Stimulated activated CD4-positive, alpha-beta T cell treated with anti-CD3 and anti-CD28 coated beads, Interleukin-12 subunit alpha, Interleukin-12 subunit beta, amount 100 ng/mL, for 48 hours (primary cell): Measurements from ENCODE around the gene RIBC1.
"Not testable (repeated sequence)": the region's sequence is repeated elsewhere in the genome, so short reads cannot be mapped to it uniquely, and the experiment has no call there.

Experiments
- DNase-seq, 3 donors: peaks; one replicate each; pipeline ENCODE4 v3.0.0-alpha.2; 2020; ENCODE audit warnings: low read depth in 2 of 3, low spot score in 1 of 3

RIBC1 gene

DNA sequence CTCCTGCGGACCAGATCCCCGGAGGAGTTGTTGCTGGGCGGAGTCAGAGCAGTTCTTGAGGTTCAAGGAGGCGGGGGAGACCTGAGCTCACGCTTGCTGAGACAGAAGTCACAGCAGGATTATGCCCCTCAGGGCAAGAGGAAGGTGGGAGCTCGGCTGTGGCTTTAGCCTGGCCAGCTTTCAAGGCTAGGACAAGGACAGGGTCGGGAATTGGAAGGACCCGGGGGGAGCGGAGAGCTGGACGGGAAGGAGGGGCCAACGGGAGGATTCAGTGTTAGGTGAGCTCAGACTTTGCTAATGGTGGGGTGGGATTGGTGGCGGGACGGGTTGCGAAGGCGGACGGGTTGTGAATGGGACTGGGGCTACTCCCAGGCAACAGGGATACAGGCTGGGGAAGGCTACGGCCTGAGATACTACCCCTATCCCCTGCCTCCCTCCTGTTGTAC, at the start of gene RIBC1:
RIBC1 (plus strand) TSS at position 13 of the 446 bp plus-strand sequence. CDS start 3,404 bp downstream, outside the sequence.
- DNase-seq, result no peak

DNA sequence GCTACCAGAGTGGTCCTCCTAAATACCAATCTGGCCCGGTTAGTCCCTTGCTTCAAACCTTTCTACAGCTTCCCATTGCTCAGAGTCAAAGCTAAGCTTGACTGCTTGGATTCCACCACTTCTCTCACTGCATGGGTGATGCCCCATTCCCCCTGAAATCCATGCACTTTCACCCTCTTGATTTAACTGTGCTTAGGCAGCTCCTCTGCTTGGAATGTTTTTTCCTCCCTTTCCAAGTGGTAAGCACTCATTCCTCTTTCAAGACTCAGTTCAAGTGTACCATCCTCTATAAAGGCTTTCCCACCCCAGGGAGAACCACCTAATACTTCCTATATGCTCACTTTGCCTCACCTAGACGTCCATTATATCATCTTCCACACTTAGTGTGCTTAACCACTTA, 49.4 kb upstream of the RIBC1 start:
- DNase-seq, result no peak

DNA sequence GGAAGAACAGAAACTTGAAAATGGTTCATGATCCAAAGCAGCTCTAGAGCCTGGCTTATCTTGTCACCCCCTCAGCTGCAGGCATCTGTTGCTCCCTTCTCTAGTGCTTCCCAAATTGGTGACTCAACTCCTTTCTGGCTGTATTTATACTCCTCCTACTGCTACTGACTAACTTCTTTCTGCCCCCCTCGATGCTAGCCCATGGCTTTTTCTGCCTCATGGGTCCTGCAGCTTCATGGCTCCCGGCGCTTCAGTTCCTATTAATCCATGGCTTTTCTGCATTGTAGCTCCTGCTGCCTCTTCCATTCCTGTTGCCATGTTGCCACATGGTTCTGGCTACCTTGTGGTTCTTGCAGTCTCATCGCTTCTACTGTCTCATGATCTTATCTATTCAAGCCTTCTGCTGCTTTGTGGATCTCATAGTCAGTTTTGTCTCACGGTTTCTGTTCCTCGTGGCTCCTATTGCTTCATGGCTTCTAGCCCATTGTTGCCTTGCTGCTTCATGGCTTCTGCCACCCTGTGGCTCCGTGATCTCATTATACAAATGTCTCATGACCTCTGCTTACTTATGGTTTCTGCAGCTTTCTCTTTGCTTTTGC, 48.4 kb upstream of the RIBC1 start:
- DNase-seq, result no peak

DNA sequence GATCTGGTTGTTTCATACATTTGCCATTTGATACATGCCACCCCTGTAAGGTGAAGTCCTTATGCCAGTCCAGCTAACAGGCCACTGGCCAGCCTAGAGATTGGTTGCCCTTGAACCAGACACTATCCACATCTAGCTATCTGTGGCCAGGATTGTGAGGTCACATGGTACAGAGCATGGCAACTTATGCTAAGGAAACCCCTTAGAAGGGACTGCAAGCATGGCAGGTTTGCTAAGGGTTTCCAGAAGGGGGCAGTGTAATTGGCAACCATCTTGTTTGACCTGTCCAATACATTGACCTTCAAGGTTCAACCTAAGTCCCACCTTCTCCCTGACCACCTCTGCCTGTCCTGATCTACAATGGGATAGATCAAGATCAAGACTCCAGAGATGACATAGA, 47.8 kb upstream of the RIBC1 start:
- DNase-seq, result no peak

DNA sequence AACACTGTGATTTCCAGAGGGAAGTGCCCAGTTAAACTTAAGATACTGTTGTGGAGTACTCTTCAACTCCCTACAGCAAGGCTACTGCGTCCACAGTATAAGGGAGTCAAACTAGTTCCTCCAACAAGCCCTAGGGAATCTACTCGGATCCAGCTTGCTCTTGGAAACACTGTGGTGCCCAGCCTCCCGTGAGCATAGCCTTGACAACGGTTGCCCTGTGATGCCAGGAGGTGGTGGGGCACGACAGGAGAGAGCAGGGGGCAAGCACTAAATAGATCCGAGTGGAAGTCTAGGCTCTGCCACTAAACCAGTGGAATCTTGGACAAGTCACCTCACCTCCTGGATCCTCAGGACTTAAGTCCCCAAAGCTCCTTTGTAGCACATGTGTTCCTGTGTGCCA, 45.8 kb upstream of the RIBC1 start:
- no peak for DNase-seq

DNA sequence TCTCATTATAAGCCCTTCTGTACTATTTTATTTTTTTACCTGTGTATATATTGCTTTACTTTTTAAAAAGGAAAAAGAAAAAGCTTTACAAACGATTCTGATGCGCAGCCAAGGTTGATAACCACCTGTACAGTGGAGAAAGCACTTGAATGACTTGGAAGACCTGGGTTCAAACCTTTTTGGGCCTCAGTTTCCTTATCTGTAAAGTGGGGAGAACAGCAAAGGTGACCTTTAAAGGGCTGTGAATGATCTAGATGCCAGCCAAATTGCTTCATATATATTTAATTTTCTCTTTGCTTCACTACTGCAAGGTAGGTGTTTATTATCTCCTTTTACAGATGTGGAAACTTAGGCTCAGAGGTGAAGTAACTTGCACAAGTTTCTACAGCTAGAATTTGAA, 45.2 kb upstream of the RIBC1 start:
- no peak for DNase-seq

DNA sequence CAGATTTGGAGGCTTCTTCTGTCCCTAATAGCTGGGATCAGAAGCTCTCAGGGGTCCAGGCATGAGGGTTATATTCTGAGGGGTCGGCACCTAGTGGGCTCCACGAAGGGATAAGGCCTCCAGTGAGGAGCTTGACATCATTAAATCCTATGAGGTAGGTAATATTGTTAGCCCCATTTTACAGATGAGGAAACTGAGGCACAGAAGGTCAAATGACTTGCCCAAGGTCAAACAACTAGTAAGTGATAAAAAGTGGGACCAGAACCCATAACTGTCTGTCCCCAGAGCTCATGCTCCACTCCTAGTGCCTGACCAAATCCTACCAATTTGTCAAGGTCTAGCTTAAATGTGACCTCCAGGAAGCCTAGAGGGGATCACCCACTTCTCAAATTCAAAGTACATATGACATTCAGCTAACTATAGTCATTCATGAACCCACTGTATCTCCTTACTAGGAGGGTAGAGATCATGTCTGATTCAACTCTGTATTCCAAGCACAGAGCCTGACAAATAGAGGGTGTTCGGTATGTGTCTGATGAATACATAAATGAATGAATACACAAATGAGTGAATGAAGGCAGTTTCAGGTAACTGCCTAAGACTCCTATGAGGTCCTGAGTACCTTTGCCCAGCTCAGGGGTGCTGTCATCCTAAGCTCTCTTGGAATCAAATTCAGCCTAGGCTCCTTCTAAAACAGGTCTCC, 43.5 kb upstream of the RIBC1 start:
- no peak for DNase-seq

DNA sequence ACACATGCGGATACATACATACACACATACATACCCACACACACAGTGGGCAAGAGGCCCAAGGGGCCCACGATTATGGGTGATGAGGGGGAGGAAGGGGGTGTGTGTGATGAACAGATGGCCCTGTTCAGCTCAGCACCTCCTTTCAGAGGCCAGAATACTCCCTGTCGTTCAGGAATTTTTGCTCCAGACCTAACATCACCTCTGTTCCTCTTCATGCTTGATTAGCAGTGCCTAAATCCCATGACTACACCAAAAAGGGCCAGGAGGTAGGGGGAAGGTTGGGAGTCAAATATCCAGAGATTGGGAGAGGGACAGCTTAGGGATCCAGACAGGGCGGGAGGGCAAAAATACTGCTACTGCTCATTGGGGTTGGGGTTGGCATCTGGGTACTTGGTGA, 42.9 kb upstream of the RIBC1 start:
- DNase-seq, result no peak

DNA sequence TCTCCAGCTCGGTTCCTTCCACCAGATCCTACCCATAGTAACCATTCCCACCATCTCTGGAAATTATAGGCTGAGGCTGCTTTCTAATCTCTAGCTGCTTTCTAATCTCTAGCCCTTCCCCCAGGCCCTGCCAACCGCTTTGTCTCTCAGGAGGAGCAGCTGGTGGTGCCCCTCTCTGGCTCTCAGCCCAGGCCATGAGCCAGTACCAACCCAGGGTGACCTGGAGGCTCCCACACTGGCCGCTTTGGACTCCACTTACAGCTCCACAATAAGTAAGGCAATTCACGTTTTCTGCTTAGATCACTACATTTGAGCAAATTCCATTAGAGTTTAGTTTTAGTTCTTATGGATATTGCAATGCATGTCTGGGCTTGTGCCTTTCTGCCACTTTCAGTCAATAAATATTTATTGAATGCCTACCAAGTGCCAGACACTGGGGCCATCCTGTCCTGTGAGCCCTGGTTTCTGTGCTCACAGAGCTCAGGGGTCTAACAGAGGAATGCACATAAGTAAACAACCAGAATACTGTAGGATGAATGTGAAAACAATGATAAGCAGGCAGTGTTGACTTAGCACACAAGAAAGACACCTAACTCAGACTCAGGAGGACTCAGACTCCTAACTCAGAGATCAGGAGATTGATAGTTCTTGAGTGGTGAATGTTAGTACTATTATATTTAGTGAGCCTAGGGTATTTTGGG, 39.1 kb upstream of the RIBC1 start:
- no peak for DNase-seq

DNA sequence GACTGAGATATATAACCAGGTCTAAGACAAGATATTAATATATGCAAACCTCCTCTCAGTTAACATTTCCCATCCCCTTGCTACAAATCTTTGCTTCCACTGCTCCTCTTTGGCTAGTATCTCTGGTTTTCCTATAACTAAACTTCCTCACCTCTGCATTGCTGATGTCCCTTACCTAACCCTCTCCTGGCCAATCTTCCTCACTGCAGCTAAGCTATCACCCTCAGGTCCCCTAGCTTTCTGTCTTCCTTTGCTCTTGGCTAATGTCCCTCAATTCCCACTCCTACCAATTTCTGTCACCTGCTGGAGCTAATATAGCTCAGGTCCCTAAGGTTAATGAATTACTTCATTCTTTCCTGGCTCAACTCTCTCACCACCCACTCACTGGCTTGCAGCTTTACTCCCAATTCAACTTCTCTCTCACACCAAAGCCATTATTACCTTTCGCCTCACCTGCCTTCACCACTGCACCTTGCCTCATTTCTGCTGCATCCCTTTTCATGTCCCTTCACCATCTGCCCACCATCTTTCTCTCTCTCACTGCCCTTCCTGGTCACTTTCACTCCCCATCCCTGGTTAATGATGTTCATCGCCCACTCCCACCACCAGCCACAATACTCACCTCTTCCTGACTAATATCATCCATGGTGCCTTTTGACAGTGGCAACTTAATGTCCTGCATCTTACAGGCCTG, 26.9 kb upstream of the RIBC1 start:
- DNase-seq, result no peak

DNA sequence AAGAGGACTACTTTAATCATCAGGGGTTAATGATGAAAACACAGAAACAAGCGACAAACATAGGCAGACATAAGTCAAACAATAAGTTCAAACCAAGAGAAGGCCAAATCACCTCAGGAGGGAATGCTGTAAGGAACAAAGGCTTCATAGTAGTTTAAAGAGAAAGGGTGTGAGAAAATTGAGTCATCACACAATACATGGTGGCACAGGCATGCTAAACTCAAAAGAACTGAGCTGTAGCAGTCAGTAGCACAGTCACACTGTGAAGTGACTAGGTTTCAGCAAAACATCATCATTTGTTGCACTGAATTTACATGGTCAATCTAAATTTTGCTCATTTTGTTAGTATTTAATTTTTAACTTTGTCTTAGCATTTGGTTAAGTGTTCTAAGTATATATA, 24.5 kb upstream of the RIBC1 start:
- DNase-seq, result no peak

DNA sequence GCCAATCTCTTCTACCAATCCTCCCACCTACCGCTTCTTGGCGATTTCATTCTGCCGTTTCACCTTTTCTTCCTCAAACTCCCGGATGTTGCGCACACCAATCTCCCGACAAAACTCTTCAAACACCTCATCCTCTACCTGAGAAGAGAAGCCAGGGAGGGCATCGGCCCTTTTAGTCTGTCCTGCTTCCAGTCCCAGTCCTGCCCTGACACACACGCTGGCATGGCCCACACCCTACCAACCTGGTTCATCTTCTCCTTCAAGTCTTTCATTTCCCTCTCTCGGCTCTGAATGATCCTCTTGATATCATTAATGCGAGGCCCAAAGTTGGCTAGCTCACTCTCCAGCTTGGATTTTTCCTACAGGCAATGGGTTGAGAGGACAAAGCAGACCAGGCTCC, 19.1 kb upstream of the RIBC1 start:
- no peak for DNase-seq

DNA sequence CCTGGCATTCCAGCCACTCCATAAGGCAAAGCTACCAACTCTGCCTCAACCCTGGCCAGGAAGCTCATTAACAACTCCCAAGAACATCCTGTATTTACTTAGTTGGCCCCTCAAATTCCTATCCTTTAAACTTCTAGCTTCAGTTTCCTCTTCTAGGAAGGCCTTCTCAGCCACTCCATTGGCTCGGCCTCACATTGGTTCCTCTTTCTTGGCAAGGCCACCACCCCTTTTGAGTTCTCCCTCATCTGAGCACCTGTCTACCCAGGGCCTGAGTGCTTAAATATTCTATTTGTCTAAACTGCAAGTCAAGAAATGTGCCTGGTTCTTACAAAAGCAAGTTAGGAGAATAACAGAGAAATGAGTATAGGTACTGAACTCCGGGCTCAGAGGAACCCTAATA, 10.2 kb upstream of the RIBC1 start:
- DNase-seq, result no peak

DNA sequence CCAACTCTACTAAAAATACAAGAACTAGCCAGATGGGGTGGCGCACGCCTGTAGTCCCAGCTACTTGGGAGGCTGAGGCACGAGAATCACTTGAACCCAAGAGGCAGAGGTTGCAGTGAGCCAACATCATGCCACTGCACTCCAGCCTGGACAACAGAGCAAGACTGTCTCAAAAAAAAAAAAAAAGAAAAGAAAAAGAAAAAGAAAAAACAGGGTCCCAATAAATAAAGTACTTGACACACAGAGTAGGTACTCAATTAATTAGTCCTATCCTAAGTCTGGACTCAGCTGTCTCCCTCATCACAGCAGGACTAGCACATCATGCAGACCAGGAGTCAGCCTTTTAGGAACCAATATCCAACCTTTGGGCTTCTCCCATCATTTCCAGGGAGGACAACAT, 2.3 kb upstream of the RIBC1 start:
- not testable (repeated sequence) for DNase-seq

DNA sequence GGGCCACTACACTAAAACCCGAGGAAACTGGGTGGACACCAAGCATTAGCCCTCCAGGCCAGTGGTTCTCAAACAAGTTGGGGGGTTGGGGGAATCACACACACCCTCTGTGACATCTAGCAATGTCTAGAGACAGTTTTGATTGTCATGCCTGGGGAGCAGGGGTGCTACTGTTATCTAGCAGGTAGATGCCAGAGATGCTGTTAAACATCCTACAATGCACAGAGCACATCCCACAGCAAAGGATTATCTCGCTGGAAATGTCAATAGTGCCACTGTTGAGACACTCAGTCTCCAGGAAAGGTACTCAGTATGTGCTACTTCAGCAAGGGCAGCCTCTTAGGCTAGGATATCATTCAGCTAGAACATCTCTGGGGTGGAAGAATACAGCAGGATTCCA, 1.5 kb upstream of the RIBC1 start:
- no peak for DNase-seq

DNA sequence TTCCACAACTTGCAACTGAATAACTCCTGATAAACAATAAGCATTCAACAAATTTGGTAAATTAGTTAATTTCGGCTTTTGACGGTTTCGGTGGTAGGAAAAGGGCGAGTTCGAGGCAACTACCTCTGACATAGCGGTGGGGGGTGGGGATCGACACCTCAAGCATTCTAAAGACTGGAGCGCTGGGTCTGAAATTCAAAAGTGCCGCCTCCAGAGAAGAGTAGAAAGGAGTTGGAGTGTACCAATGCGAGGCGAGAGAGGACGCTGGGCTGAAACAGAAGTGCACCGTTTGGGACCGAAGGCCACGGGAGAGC, 944 bp upstream of the RIBC1 start:
- no peak for DNase-seq

DNA sequence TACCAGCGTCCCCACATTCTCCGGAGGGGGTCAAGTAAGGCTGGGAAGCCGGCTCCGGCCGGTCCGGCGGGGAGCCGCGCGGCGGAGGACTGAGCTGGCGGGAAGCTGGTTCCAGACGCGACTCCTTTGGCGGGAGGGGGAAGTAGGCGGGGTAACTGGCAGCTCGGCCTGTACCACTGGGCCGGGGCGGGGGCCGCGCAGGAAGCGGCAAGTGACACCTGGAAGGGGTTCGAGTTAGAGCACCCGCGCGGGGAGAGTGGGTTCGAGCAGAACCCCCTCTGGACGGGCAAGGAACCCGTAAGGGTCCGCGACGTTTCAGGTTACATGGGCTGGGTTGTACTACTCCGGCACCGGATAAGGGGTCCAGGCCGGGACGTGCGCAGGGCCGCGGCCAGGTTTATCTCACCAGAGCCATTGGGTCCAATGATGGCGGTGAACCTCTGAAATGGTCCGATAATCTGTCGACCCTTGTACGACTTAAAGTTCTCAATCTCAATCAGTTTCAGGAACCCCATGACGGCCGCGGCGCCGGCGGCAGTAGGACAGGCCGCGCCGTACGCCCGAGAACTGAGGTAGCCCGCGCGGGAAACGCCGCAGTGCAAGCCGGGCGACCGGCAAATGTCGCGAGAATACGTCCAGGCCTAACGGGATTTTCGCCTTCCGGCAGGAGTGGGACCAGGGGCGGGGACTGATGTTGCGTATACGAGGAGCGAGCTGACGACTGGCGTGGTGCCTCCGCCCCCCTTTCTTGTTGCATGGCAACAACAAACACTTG, 400 bp upstream of the RIBC1 start, which contains the start of gene SMC1A:
SMC1A (minus strand) TSS at position 569 of the 775 bp plus-strand sequence; CDS start at position 515, 54 bp downstream.
- peak; percentile 90 to 98 (median 91) for DNase-seq

DNA sequence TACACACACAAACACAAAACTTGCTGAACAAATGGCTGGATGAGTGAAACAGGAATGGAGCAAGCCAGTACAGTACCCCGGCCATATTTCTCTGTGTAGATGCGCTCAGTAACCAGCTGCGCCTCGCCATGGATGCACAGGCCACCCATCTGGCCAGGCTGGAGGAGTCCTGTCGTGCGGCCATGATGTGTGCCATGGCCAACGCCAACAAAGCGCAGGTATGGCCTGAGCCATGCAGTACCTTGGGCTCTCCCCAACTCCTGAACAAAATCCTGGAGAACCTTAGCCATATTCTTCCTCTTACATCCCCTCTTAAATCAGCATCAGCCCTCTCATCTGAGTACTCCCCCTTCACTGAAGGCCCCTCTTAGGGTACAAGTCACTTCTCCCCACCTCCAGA, 7.1 kb downstream of the RIBC1 start:
- DNase-seq, result no peak

DNA sequence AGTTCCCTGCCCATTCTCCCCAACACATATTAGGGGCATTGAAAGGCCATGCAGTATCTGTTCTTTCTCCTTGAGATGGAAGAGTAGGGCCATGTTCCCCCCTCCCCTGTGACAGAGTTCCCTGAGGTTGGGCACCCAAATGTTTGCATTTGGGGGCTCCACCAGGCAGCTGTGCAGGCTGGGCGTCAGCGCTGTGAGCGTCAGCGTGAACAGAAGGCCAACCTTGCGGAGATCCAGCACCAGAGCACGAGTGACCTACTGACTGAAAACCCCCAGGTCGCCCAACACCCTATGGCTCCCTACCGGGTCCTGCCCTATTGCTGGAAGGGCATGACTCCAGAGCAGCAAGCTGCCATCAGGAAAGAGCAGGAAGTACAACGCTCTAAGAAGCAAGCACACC, 7.6 kb downstream of the RIBC1 start:
- no peak for DNase-seq

DNA sequence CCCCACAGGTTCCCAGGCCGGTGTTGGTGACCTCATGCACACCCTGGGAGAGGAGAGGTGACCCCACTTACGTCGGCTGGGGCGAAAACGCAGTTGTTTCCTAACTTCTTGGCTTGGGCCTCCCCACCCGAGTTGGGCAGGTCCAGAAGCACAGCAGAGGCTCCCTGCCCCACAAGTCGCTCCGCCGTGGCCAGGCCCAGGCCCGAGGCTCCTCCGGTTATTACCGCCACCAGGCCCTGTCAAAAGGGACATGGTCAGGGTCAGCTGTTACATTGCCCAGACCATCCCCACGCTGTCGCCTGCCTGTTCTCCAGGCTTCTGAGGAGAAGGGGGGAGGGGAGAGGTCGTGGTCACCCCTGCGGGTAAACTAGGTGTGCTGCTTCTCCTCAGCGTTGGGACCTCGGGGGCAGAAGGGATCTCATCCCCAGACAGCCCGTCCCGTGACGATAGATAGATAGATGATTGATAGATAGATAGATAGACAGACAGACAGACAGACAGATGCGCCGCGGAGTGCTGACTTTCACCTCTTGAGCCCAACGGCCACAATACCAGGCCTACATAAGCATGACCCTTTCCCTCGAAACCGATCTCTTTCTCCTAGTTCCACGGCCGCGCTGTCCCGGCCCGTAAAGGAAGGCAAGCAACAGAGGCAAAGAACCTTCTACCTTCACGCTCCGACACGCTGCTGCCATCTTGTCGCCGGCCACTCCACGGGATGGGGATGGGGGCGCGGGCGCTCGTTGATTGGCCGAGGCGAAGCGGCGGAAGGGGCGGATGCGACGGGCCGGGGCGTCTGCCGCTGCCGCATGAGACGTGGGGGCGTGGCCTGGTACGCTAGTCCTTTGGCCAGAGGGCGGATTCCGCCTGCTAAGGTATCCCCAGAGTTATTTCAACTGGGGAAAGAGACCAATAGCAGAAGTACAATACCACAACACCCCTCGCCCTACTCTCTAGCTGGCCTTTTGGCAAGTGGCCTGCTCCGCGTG, 11.3 kb downstream of the RIBC1 start, which contains the start of gene HSD17B10:
HSD17B10 (minus strand) TSS at position 720 of the 989 bp plus-strand sequence; CDS start at position 695, 25 bp downstream.
- peak; percentile 71 to 83 (median 77) for DNase-seq
